ENCODE results near the gene PTPRM. TPM values are rescaled to one million over a fixed set of nuclear protein-coding genes. Genes with fewer than 3 reads are reported as not detected.

Gene PTPRM
- total RNA-seq, 1 experiment from 2014 or later, result 6.2 TPM

GRCh38 chr18:7677001-7677400 lies 109.9 kb downstream of the PTPRM start:
- H3K23me2 ChIP-seq (ENCODE audit: insufficient read length, low read depth, low read length, poor library complexity, severe bottlenecking), result no peaks in the 10 kb centered on the region
- H4K20me1 ChIP-seq (ENCODE audit: control insufficient read depth, insufficient read depth, insufficient read length), result no peaks in the 10 kb centered on the region
- no peak overlapping the region for H2AK5ac ChIP-seq (ENCODE audit: insufficient read length, low read length)
- no peaks in the 10 kb centered on the region for H3K79me2 ChIP-seq (ENCODE audit: insufficient read depth, low read length)
- no peak overlapping the region for H3K56ac ChIP-seq (ENCODE audit: insufficient read length, low read depth, low read length)
- Mint-ChIP-seq H3K36me3 (ENCODE audit: insufficient read depth in 1 of 3, low read depth in 3 of 3) (no peaks in the 10 kb centered on the region), H3K27ac (no peak overlapping the region), H3K9me3 (no peaks in the 10 kb centered on the region), H3K4me1 (no peaks in the 10 kb centered on the region), H3K27me3 (ENCODE audit: low read depth) (no peaks in the 10 kb centered on the region), H3K4me3 (no peak overlapping the region)
- H3K14ac ChIP-seq (ENCODE audit: insufficient read depth, low read length), result no peak overlapping the region
- no peak overlapping the region for H2BK20ac ChIP-seq (ENCODE audit: low read depth, low read length, poor library complexity, severe bottlenecking)
- no peak overlapping the region for H3K9ac ChIP-seq (ENCODE audit: extremely low read depth, insufficient read length, low read length)
- no peak overlapping the region for H3K23ac ChIP-seq (ENCODE audit: insufficient read length, low read depth, low read length)
- no peaks in the 10 kb centered on the region for H3K79me1 ChIP-seq (ENCODE audit: insufficient read depth, low read depth, low read length, poor library complexity, severe bottlenecking)
- H2BK15ac ChIP-seq (ENCODE audit: low read depth, low read length), result no peak overlapping the region
- H3K4me1 ChIP-seq (ENCODE audit: insufficient read depth, low read length), result no peaks in the 10 kb centered on the region
- no peak overlapping the region for H3T11ph ChIP-seq (ENCODE audit: low read length)
- no peaks in the 10 kb centered on the region for H3K9me3 ChIP-seq (ENCODE audit: control insufficient read depth, low read depth, low read length)
- H3K4me2 ChIP-seq (ENCODE audit: insufficient read depth, insufficient read length, low read length), result no peak overlapping the region
- no peak overlapping the region for H3K18ac ChIP-seq (ENCODE audit: insufficient read length, low read depth, low read length)
- H4K5ac ChIP-seq (ENCODE audit: insufficient read length, low read depth, low read length), result no peak overlapping the region
- DNase-seq, result no peak
- no peak overlapping the region for H2BK120ac ChIP-seq (ENCODE audit: low read depth, low read length, poor library complexity, severe bottlenecking)
- H3K27me3 ChIP-seq (ENCODE audit: insufficient read depth, low read length), result no peaks in the 10 kb centered on the region
- WGBS (ENCODE audit: extremely low coverage, insufficient read length, low lambda C conversion rate), result no CpG with 5 or more reads among the region's 4 CpGs
- no peak overlapping the region for H2AFZ ChIP-seq (ENCODE audit: low read length)
- H3K4ac ChIP-seq (ENCODE audit: low read depth, low read length), result no peak overlapping the region
- no peak overlapping the region for H2BK5ac ChIP-seq (ENCODE audit: insufficient read length, low read length)
- H3K27ac ChIP-seq (ENCODE audit: insufficient read length, low read depth, low read length), result no peak overlapping the region
- TF ChIP-seq CTCF (conservative IDR thresholded peaks at IDR 0.05), result no peak
- no peak overlapping the region for H4K8ac ChIP-seq (replicated peaks; ENCODE audit: insufficient read length, low read depth, low read length)
- H4K91ac ChIP-seq (ENCODE audit: insufficient read length, low read depth, low read length), result no peak overlapping the region
- H2BK12ac ChIP-seq (ENCODE audit: insufficient read length, low read depth, low read length), result no peak overlapping the region
